Thyroid gland (tissue), 4 donors: ENCODE measurements around the gene DDX39B. TPM values are rescaled to one million over a fixed set of nuclear protein-coding genes. Genes with fewer than 3 reads are reported as not detected.

Source experiments
- DNase-seq, 2 donors: peaks; one replicate each; pipeline ENCODE4 v3.0.0-alpha.2; 2019
- H3K27ac ChIP-seq, 3 donors: fragments of 200-600 bp; sonication (generic); 1 replicate in 2 of 3; 2 replicates in 1 of 3; pipeline ENCODE4 v1.5.1; 2016 to 2019; ENCODE audit warnings: mild to moderate bottlenecking in 1 of 3, moderate library complexity in 1 of 3
- H3K27me3 ChIP-seq: fragments of 200-600 bp; sonication (generic); one replicate; pipeline ENCODE4 v1.5.1; 2019
- H3K36me3 ChIP-seq, 2 donors: fragments of 200-600 bp; sonication (generic); one replicate each; pipeline ENCODE4 v1.5.1; 2016 to 2019
- H3K4me1 ChIP-seq, 2 donors: fragments of 200-600 bp; sonication (generic); one replicate each; pipeline ENCODE4 v1.5.1; 2017 to 2019
- H3K4me3 ChIP-seq, 3 donors: fragments of 200-600 bp; sonication (generic); replicated peaks in 1 of 3; 1 replicate in 2 of 3; 2 replicates in 1 of 3; pipeline ENCODE4 v1.5.1; 2016; ENCODE audit warnings: mild to moderate bottlenecking in 1 of 3
- H3K9me3 ChIP-seq: fragments of 200-600 bp; sonication (generic); one replicate; pipeline ENCODE4 v1.5.1; 2017
- CTCF ChIP-seq, 6 experiments: fragments of 200-600 bp in 3 of 6; fragments of 450-650 bp in 3 of 6; sonication (generic) in 3 of 6; IDR thresholded peaks; one replicate each; pipeline ENCODE4 v1.5.1; 2016 to 2019; ENCODE audit warnings: antibody characterized with exemption in 6 of 6, mild to moderate bottlenecking in 2 of 6, inconsistent platforms in 1 of 6, moderate library complexity in 1 of 6
- POLR2A ChIP-seq, 2 donors: fragments of 450-650 bp; IDR thresholded peaks; one replicate each; pipeline ENCODE4 v1.6.1; 2017; ENCODE audit warnings: antibody characterized with exemption in 2 of 2, mild to moderate bottlenecking in 2 of 2, moderate library complexity in 1 of 2
- WGBS, 2 donors: methylation state at CpG; one replicate each; pipeline ENCODE4 v1.1.5; 2017; 5-methylcytosine and 5-hydroxymethylcytosine counted together
- intact Hi-C: fragments of 100-400 bp; cut with DNase I; formaldehyde crosslinking; loops from one replicate; pipeline ENCODE4 v1.15.1; 2023
- total RNA-seq, 4 donors: library from RNA; depleted of rRNA; stranded (reverse); fragments of >200 nt; gene quantifications; one replicate each; pipeline ENCODE4 v1.2.3, GENCODE V29; 2016

The DDX39B gene
- total RNA-seq, 4 donors from 2014 or later, result 296 to 339 (median 314) TPM

- peak in 1 of 2 donors; percentile 12 for DNase-seq
- intact Hi-C loops, result loop anchor here (5.0 to 10.0 kb wide), 2 partner anchors 49 to 53 kb away; partner anchors contain the start of gene MICB
- H3K27me3 ChIP-seq, result no peaks in the 10 kb centered on the region
- peaks cover 4 to 22% of the 10 kb centered on the region in 2 donors for H3K36me3 ChIP-seq
- H3K27ac ChIP-seq, result peak overlapping the region; percentile 66 to 85 (median 66)
- peak overlapping the region in 2 of 3 donors; percentile 7 to 25 for H3K4me3 ChIP-seq
- TF ChIP-seq CTCF (IDR thresholded peaks at IDR 0.05) (no peak), POLR2A (IDR thresholded peaks at IDR 0.05) (no peak)
- H3K4me1 ChIP-seq, result peaks cover 13 to 14% of the 10 kb centered on the region in 2 donors
- H3K9me3 ChIP-seq, result no peaks in the 10 kb centered on the region
- WGBS, 2 donors, result 72 to 78% methylated on average over 18 to 24 of the region's 24 CpGs
Observed at GRCh38 chr6:31547727-31548543, 6.1 kb upstream of the DDX39B start.

DNA sequence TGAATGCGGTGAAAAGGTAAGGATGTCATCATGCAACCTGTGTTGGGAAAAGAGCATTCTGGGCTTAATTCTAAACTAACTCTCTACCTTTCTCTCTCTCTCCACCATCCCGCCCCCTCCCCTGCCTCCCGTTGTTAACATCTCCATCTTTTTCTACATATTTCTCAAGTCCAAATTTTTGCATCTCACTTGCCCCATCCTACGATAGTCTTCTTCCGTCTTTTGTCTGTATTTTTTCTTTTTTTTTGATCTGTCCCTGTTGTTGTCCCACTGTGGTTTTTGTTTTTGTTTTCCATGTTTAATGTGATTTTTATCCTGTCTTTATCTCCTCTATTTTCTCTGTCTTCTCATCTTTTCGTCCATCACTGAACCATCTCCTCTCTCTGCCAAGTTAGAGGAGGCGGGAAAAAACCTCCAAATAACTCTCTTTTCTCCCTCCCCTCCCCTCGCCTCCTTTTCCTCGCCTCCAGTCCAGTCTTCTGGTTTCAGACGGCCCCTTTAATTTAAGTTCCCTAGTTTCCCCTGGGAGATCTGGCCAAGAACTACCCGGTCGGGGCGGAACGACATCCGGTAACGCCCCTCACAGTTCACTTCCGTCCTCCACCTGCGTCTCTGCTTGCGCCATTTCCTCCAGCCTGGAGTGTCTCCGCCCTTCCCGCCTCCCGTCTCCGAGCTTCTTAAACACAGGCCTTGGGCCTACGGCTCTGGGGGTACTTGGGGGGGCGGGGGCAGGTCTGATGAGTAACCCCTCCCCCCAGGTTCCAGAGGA is 5.3 kb upstream of the DDX39B start, which contains the start of gene NFKBIL1:
Gene NFKBIL1, plus strand, starts transcription at position 651 of the 769 bp plus-strand sequence. Its CDS starts 87 bp downstream, at position 738.
- H3K27me3 ChIP-seq, result no peaks in the 10 kb centered on the region
- H3K27ac ChIP-seq, result peak within 1 kb of the TSS; percentile 66 to 85 (median 66)
- peak; percentile 96 for DNase-seq
- TF ChIP-seq POLR2A (IDR thresholded peaks at IDR 0.05), result peak in 1 of 2 donors; percentile 68
- TF ChIP-seq CTCF (IDR thresholded peaks at IDR 0.05), result no peak
- H3K36me3 ChIP-seq, result peaks cover 4 to 22% of the 10 kb centered on the region in 2 donors
- intact Hi-C loops, result loop anchor here (5.0 to 10.0 kb wide), 2 partner anchors 50 to 52 kb away; partner anchors contain the start of gene MICB
- H3K4me3 ChIP-seq, result peak within 1 kb of the TSS in 2 of 3 donors; percentile 7 to 25
- H3K4me1 ChIP-seq, result peaks cover 17 to 18% of the 10 kb centered on the region in 2 donors
- WGBS, 2 donors, result 0 to 1% methylated on average over 24 to 25 of the region's 25 CpGs
- no peaks in the 10 kb centered on the region for H3K9me3 ChIP-seq

DNA sequence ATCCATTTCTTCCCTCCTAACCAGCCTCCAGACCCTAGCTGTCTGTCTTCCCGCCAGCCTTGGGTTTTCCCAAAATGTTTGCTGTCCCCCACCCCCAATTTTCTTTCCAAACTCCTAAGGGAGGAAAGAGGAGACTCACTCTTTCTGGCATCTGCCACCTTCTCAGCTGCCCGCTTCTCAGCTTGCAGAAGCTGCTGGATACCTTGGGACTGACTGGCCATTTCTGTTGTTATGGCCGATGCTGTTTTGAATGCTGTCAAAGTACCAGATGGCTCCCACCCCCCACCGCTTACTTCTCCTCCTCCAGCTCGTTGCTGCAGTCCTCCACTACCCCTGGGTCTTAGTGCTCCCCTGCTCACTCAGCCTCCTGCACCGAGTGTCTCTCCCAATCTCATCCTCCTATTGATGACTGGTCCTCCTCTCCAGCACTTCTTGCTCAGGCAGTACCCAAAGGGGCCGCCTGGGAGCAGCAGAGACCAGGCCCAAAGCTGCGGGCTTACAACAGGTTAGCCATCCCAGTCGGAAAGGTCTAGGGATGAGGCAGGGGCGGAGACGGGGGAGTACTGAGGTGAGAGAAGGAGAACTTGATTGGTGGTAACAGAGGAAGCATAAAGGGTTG is 4.6 kb upstream of the DDX39B start, which contains the start of gene ATP6V1G2:
Gene ATP6V1G2, minus strand, starts transcription at position 270 of the 619 bp plus-strand sequence. Its CDS starts 49 bp downstream, at position 221.
- peaks cover 17 to 18% of the 10 kb centered on the region in 2 donors for H3K4me1 ChIP-seq
- peak within 1 kb of the TSS in 2 of 3 donors; percentile 7 to 25 for H3K4me3 ChIP-seq
- intact Hi-C loops, result loop anchor here (5.0 to 10.0 kb wide), 2 partner anchors 51 to 52 kb away; partner anchors contain the start of gene MICB
- DNase-seq, result peak; percentile 90
- TF ChIP-seq CTCF (IDR thresholded peaks at IDR 0.05) (peak; percentile 72 to 98 (median 97)), POLR2A (IDR thresholded peaks at IDR 0.05) (no peak)
- H3K36me3 ChIP-seq, result peaks cover 4 to 22% of the 10 kb centered on the region in 2 donors
- no peaks in the 10 kb centered on the region for H3K27me3 ChIP-seq
- WGBS, 2 donors, result 5 to 6% methylated on average over 11 of the region's 11 CpGs
- H3K27ac ChIP-seq, result peak within 1 kb of the TSS; percentile 66 to 85 (median 66)
- no peaks in the 10 kb centered on the region for H3K9me3 ChIP-seq

GRCh38 chr6:31545291-31545690 is 3.5 kb upstream of the DDX39B start:
- no peak for DNase-seq
- Histone ChIP-seq H3K27me3 (no peaks in the 10 kb centered on the region), H3K36me3 (peaks cover 2 to 16% of the 10 kb centered on the region in 2 donors), H3K4me3 (no peak overlapping the region), H3K27ac (no peak overlapping the region), H3K9me3 (no peaks in the 10 kb centered on the region), H3K4me1 (peaks cover 21 to 24% of the 10 kb centered on the region in 2 donors)
- intact Hi-C loops, result loop anchor here (5.0 to 10.0 kb wide), 2 partner anchors 50 to 52 kb away; partner anchors contain the start of gene MICB
- WGBS, 2 donors, result 77 to 79% methylated on average over 7 of the region's 7 CpGs
- TF ChIP-seq CTCF (IDR thresholded peaks at IDR 0.05) (no peak), POLR2A (IDR thresholded peaks at IDR 0.05) (no peak)
